K562 (cell line): ENCODE measurements around the gene ZNF805. TPM values are rescaled to one million over a fixed set of nuclear protein-coding genes. Genes with fewer than 3 reads are reported as not detected.

ENCODE experiments used
- CAMTA2 ChIP-seq: fragments of 250-450 bp; sonication (Bioruptor Pico); conservative IDR thresholded peaks from 2 replicates; pipeline ENCODE4 v1.5.1; 2022
- CREM ChIP-seq: IDR thresholded peaks from 2 replicates; pipeline ENCODE4 v1.6.1; 2014; ENCODE audit warnings: antibody characterized with exemption, low read depth
- CSDE1 ChIP-seq, 2 experiments: fragments of 450-650 bp; IDR thresholded peaks; 2 replicates each; pipeline ENCODE4 v1.6.1; 2016; ENCODE audit warnings: mild to moderate bottlenecking in 1 of 2
- CTBP1 ChIP-seq: fragments of 450-650 bp; IDR thresholded peaks from 2 replicates; pipeline ENCODE4 v1.6.1; 2016; ENCODE audit warnings: borderline replicate concordance
- ELK3 ChIP-seq: fragments of 450-650 bp; formaldehyde crosslinking; IDR thresholded peaks from 2 replicates; pipeline ENCODE4 v1.4.0; 2020; ENCODE audit warnings: mild to moderate bottlenecking
- EP300 ChIP-seq: IDR thresholded peaks from 2 replicates; pipeline ENCODE4 v1.6.1; 2012; ENCODE audit warnings: low read length, improper control_type of control experiment
- ETV1 ChIP-seq: fragments of 450-650 bp; conservative IDR thresholded peaks from 2 replicates; pipeline ENCODE4 v1.6.1; 2016; ENCODE audit warnings: missing genetic modification characterization, control low read depth, low read depth, missing compliant biosample characterization
- FOS ChIP-seq: IDR thresholded peaks from 3 replicates; pipeline ENCODE4 v1.6.1; 2011; ENCODE audit not compliant: insufficient read length; ENCODE audit errors: extremely low read depth
- KDM1A ChIP-seq, 2 experiments: fragments of 450-650 bp; IDR thresholded peaks; 2 replicates each; pipeline ENCODE4 v1.6.1; 2016; ENCODE audit warnings: mild to moderate bottlenecking in 2 of 2
- KLF6 ChIP-seq: fragments of 250-450 bp; sonication (Bioruptor Pico); IDR thresholded peaks from 2 replicates; pipeline ENCODE4 v1.4.0; 2020; ENCODE audit warnings: mild to moderate bottlenecking, moderate library complexity, borderline replicate concordance
- L3MBTL2 ChIP-seq: fragments of 450-650 bp; IDR thresholded peaks from 2 replicates; pipeline ENCODE4 v1.6.1; 2016; ENCODE audit warnings: mild to moderate bottlenecking, moderate library complexity
- PHF8 ChIP-seq: fragments of 200-600 bp; sonication (generic); IDR thresholded peaks from 2 replicates; pipeline ENCODE4 v1.6.1; 2012; ENCODE audit warnings: mixed run types, mild to moderate bottlenecking, inconsistent platforms, low read length, moderate library complexity, borderline replicate concordance
- ZNF609 ChIP-seq: sonication (generic); formaldehyde crosslinking; IDR thresholded peaks from 2 replicates; pipeline ENCODE4 v1.8.1; 2023; ENCODE audit warnings: missing genetic modification reagents, mild to moderate bottlenecking, borderline replicate concordance
- polyA plus RNA-seq, 8 experiments: library from polyadenylated mRNA; depleted of rRNA in 4 of 8; stranded (reverse) in 5 of 8; unstranded in 3 of 8; fragments of >200 nt; fragmentation: Nextera tagmentation in 2 of 8; fragmentation: Illumina TruSeq in 1 of 8; extraction: Ambion mirVana in 2 of 8; extraction: Trizol in 1 of 8; gene quantifications; 2 replicates each; pipeline versions ENCODE4 v1.2.1 to v1.2.3, GENCODE V29; 2011 to 2014; ENCODE audit warnings: inconsistent platforms in 1 of 8, missing spikeins in 1 of 8
- total RNA-seq, 7 experiments: library from RNA; depleted of rRNA in 6 of 7; stranded (reverse); fragments of >200 nt in 6 of 7; fragmentation: Illumina TruSeq in 2 of 7; extraction: Trizol in 2 of 7; gene quantifications; 2 replicates each; pipeline versions ENCODE4 v1.2.1 to v1.2.3, GENCODE V29; 2011 to 2021; ENCODE audit warnings: low replicate concordance in 1 of 7
- TF ChIP-seq, protein P1 (sequence below): sonication (generic); formaldehyde crosslinking; IDR thresholded peaks from 2 replicates; pipeline ENCODE4 v1.8.1; 2023; ENCODE audit warnings: mild to moderate bottlenecking, missing genetic modification reagents
- TF ChIP-seq, protein P2 (sequence below): sonication (generic); formaldehyde crosslinking; IDR thresholded peaks from 2 replicates; pipeline ENCODE4 v1.8.0; 2022; ENCODE audit warnings: mild to moderate bottlenecking, missing genetic modification reagents, borderline replicate concordance

Gene ZNF805
- total and polyA plus RNA-seq, 9 of the 15 experiments (the other 6 are each of a cell fraction or from before 2014, with no cell fraction given): 0.32 to 6.7 (median 3.9) TPM

DNA sequence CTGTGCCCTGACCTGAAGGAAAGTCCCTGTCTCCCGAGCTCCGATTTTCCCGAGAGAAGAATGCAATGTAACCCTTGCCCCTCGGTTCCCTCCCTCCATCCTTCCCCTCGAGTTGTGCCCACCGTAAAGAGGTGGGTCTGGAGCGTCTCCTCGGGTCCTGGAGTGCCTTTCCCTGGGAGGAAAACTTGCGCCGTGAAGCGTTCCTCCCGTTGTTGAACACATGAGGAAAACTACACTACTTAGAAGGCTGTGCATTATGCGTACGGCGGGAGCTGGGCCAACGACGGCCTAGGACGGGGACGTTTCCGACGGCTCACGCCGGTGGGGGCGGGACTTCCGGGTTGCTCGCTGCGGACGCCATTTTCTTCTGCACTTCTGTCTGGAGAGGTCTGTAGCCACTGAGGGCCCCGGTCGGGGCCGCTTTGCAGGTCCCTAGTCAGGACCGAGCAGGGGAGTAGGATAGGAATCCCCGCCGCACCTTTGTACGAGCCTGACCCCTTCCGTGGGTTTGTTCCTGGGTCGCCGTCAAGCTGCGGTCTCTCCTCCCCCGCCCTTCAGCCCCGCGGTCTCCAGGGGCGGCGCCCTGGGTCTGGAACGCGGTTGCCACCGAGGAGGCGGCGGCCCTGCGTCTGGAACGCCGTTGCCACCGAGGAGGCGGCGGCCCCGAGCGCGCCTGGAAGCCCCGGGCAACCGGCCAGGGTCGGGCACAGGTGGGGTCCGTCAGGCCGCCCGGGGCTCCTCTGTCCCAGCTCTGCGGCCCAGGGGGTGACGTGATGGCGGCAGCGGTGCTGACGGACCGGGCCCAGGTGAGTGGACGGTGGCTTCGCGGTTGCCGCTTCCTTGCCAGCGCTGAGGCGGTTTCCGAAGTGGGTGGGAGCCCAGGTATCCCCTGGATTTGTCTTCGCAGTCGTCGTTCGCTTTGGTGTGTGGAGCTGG is 49.0 kb upstream of the ZNF805 start, which contains the start of gene ZNF264 (continued):
- TF ChIP-seq, protein P1, sequence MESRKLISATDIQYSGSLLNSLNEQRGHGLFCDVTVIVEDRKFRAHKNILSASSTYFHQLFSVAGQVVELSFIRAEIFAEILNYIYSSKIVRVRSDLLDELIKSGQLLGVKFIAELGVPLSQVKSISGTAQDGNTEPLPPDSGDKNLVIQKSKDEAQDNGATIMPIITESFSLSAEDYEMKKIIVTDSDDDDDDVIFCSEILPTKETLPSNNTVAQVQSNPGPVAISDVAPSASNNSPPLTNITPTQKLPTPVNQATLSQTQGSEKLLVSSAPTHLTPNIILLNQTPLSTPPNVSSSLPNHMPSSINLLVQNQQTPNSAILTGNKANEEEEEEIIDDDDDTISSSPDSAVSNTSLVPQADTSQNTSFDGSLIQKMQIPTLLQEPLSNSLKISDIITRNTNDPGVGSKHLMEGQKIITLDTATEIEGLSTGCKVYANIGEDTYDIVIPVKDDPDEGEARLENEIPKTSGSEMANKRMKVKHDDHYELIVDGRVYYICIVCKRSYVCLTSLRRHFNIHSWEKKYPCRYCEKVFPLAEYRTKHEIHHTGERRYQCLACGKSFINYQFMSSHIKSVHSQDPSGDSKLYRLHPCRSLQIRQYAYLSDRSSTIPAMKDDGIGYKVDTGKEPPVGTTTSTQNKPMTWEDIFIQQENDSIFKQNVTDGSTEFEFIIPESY (CRISPR knock-in tag): no peak
- TF ChIP-seq FOS (no peak), ELK3 (CRISPR knock-in tag) (no peak), EP300 (no peak), CREM (no peak), PHF8 (peak; percentile 66), CAMTA2 (CRISPR knock-in tag) (no peak), L3MBTL2 (0 out of 2 replicates have a peak, but pooled peaks have one; percentile 17), CTBP1 (no peak; the same call in 1 of the 2 replicates), KLF6 (CRISPR knock-in tag) (no peak), KDM1A (IDR thresholded peaks at IDR 0.05) (no peak), ETV1 (tag) (no peak), ZNF609 (CRISPR knock-in tag) (no peak), CSDE1 (IDR thresholded peaks at IDR 0.05) (no peak)
- TF ChIP-seq, protein P2, sequence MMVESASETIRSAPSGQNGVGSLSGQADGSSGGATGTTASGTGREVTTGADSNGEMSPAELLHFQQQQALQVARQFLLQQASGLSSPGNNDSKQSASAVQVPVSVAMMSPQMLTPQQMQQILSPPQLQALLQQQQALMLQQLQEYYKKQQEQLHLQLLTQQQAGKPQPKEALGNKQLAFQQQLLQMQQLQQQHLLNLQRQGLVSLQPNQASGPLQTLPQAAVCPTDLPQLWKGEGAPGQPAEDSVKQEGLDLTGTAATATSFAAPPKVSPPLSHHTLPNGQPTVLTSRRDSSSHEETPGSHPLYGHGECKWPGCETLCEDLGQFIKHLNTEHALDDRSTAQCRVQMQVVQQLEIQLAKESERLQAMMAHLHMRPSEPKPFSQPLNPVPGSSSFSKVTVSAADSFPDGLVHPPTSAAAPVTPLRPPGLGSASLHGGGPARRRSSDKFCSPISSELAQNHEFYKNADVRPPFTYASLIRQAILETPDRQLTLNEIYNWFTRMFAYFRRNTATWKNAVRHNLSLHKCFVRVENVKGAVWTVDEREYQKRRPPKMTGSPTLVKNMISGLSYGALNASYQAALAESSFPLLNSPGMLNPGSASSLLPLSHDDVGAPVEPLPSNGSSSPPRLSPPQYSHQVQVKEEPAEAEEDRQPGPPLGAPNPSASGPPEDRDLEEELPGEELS (CRISPR knock-in tag): no peak
